Loucy (cell line): Measurements from ENCODE around the gene ZFYVE27.

ENCODE experiments used
- H2AFZ ChIP-seq: fragments of 200-600 bp; sonication (generic); 2 replicates; pipeline ENCODE4 v1.6.0; 2016; ENCODE audit warnings: antibody characterized with exemption, mild to moderate bottlenecking, low read length, moderate library complexity
- H3F3A ChIP-seq: fragments of 200-600 bp; 2 replicates; pipeline ENCODE4 v1.6.0; 2016; ENCODE audit warnings: antibody characterized with exemption, low read depth, mild to moderate bottlenecking
- H3K27me3 ChIP-seq: fragments of 200-600 bp; sonication (generic); 2 replicates; pipeline ENCODE4 v1.6.1; 2014; ENCODE audit warnings: low read length, mild to moderate bottlenecking; ENCODE audit not compliant: insufficient read depth, poor library complexity, severe bottlenecking
- H3K36me3 ChIP-seq: fragments of 200-600 bp; sonication (generic); 2 replicates; pipeline ENCODE4 v1.6.1; 2016; ENCODE audit warnings: low read length; ENCODE audit not compliant: insufficient read depth
- H3K4me1 ChIP-seq: fragments of 200-600 bp; sonication (generic); 2 replicates; pipeline ENCODE4 v1.5.1; 2014; ENCODE audit warnings: low read length, mild to moderate bottlenecking; ENCODE audit not compliant: insufficient read depth, poor library complexity, severe bottlenecking
- H3K4me2 ChIP-seq: fragments of 200-600 bp; sonication (generic); 2 replicates; pipeline ENCODE4 v1.6.0; 2014; ENCODE audit warnings: antibody characterized with exemption, low read length, low read depth, mild to moderate bottlenecking; ENCODE audit not compliant: poor library complexity, severe bottlenecking
- H3K4me3 ChIP-seq: fragments of 200-600 bp; sonication (generic); 2 replicates; pipeline ENCODE4 v1.5.1; 2014; ENCODE audit warnings: low read length, mild to moderate bottlenecking, mixed read lengths; ENCODE audit not compliant: poor library complexity, severe bottlenecking
- H3K79me2 ChIP-seq: fragments of 200-600 bp; sonication (generic); 2 replicates; pipeline ENCODE4 v1.6.1; 2014; ENCODE audit warnings: low read length; ENCODE audit not compliant: insufficient read depth
- H3K9ac ChIP-seq: fragments of 200-600 bp; sonication (generic); 2 replicates; pipeline ENCODE4 v1.6.0; 2014; ENCODE audit warnings: mild to moderate bottlenecking, low read depth, low read length, moderate library complexity; ENCODE audit not compliant: poor library complexity, severe bottlenecking
- H3K9me2 ChIP-seq: fragments of 200-600 bp; sonication (generic); replicated peaks from 2 replicates; pipeline ENCODE4 v1.6.1; 2016; ENCODE audit warnings: low read depth, low read length, mixed read lengths
- H3K9me3 ChIP-seq: fragments of 200-600 bp; sonication (generic); 2 replicates; pipeline ENCODE4 v1.6.1; 2014; ENCODE audit warnings: mild to moderate bottlenecking, antibody characterized with exemption, low read length, low read depth; ENCODE audit not compliant: insufficient read depth
- H4K20me1 ChIP-seq: fragments of 200-600 bp; sonication (generic); 2 replicates; pipeline ENCODE4 v1.6.0; 2014; ENCODE audit warnings: antibody characterized with exemption, low read length, mild to moderate bottlenecking; ENCODE audit not compliant: insufficient read depth, poor library complexity, severe bottlenecking
- CTCF ChIP-seq: fragments of 200-600 bp; sonication (generic); conservative IDR thresholded peaks from 2 replicates; pipeline ENCODE4 v1.5.1; 2014; ENCODE audit warnings: mild to moderate bottlenecking, antibody characterized with exemption, low read length
- EZH2phosphoT487 ChIP-seq: fragments of 200-600 bp; IDR thresholded peaks from 2 replicates; pipeline ENCODE4 v1.6.1; 2018; ENCODE audit warnings: antibody characterized with exemption, mild to moderate bottlenecking, moderate library complexity, borderline replicate concordance

ZFYVE27 gene

DNA sequence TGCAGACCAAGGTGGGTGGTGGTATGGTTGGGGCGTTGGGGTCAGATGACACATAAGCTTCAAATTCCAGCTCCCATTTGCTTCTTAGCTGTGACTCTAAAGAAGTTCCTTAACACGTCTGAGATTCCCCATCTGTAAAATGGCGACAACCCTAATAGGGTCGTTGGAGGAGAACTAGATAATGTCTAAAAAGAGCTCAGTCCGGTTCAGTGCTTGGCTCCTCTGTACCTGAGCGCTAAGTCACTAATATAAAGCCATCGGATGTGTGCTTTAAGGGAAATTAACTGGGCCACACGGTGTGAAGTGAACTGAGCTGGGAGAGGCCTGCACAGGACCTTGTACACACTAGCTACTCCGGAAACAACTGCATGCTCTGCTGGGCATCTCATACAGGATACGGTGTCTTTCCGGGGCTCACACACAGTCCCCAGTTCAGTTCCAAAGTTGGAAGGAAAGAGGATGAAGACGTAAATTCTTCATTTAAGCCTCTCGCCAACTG is 476 bp upstream of the ZFYVE27 start:
- Histone ChIP-seq H3F3A (no peaks in the 10 kb centered on the region), H3K9ac (peak overlapping the region; percentile 92), H3K4me2 (peak overlapping the region; percentile 100), H3K27me3 (no peaks in the 10 kb centered on the region), H3K9me3 (no peaks in the 10 kb centered on the region), H2AFZ (peak overlapping the region; percentile 98), H3K36me3 (no peaks in the 10 kb centered on the region), H3K4me3 (peak overlapping the region; percentile 98), H4K20me1 (peaks cover 29% of the 10 kb centered on the region), H3K79me2 (peaks cover 40% of the 10 kb centered on the region), H3K9me2 (no peaks in the 10 kb centered on the region), H3K4me1 (peaks cover 33% of the 10 kb centered on the region)
- TF ChIP-seq CTCF (no peak), EZH2phosphoT487 (no peak)

DNA sequence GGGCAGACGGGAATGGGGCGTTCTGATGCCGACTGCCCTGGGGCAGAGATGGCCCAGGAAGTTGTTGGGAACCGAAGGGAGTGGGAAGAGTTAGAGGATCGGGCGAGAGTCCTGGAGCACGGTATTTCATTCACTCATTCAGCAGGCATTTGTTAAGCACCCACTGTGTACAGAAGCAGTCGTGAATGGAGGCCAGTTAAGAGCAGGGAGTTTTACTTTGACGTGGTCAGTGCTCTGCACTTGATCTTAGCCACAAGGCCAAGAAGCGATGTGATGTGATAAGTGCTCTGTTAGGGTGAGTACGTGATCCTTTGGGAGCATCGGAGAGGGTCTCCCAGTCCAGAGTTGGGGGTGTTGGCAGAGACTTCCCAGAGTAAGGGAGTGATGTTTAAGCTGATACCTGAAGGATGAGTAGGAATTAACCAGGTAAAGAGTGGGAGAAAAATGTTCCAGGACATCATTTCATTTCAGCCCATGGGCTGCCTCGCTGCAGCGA is 890 bp downstream of the ZFYVE27 start:
- Histone ChIP-seq H3K4me3 (peak overlapping the region; percentile 98), H3K9ac (peak overlapping the region; percentile 92), H3K9me3 (no peaks in the 10 kb centered on the region), H3K36me3 (no peaks in the 10 kb centered on the region), H3K9me2 (no peaks in the 10 kb centered on the region), H4K20me1 (peaks cover 29% of the 10 kb centered on the region), H3K79me2 (peaks cover 45% of the 10 kb centered on the region), H3F3A (no peaks in the 10 kb centered on the region), H2AFZ (peak overlapping the region; percentile 98; the same call in 1 of the 2 replicates), H3K4me1 (peaks cover 35% of the 10 kb centered on the region), H3K4me2 (peak overlapping the region; percentile 100), H3K27me3 (no peaks in the 10 kb centered on the region)
- TF ChIP-seq EZH2phosphoT487 (no peak), CTCF (no peak)

DNA sequence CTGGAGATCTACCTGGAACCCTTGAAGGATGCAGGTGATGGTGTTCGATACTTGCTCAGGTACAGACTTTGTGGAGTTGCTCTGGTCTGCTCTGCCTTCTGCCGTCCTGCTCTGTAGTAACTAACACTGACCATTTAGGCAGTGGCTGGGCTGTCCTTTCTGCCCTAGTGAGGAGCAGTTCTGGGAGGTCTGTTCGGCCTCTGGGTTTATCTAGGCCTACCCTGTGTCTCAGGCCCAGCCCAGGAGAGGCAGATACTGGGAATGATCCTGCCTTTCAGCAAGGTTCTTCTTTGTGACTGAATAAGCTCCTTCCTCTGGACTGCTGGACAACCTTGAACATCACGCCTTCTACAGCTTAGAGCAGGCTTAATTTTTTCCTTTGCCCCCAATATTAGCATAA is 1.7 kb downstream of the ZFYVE27 start:
- Histone ChIP-seq H3K4me1 (peaks cover 43% of the 10 kb centered on the region), H3K79me2 (peaks cover 53% of the 10 kb centered on the region), H3K4me2 (peak overlapping the region; percentile 100), H3K9me3 (no peaks in the 10 kb centered on the region), H3K9ac (peak overlapping the region; percentile 92), H3F3A (no peaks in the 10 kb centered on the region), H3K4me3 (peak overlapping the region; percentile 98), H3K36me3 (no peaks in the 10 kb centered on the region), H2AFZ (no peak overlapping the region), H4K20me1 (peaks cover 29% of the 10 kb centered on the region), H3K27me3 (no peaks in the 10 kb centered on the region), H3K9me2 (no peaks in the 10 kb centered on the region)
- no peak for TF ChIP-seq EZH2phosphoT487

DNA sequence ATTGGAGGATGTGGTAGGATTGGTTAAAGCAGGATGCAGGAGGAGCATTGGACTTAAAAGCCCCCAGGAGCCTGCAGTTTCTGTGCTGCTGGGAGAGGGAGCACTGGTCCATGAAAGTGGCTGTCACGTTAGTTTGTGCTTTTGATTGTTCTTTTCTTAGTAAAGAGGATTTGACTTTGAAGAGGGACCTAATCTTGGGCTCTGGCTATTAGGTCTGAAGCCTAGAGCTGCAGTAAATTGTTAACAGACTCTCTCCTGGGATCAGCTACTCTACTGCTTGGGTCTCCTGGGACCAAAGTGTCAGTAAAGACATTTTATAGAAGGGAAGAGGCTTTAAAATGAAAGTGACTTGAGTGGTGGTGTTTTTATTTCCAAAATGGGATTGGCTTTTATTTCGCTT is 3.7 kb downstream of the ZFYVE27 start:
- peaks cover 44% of the 10 kb centered on the region for H3K4me1 ChIP-seq
- H2AFZ ChIP-seq: no peak overlapping the region
- peak overlapping the region; percentile 49 for H3K4me3 ChIP-seq
- H3K79me2 ChIP-seq: peaks cover 63% of the 10 kb centered on the region
- no peaks in the 10 kb centered on the region for H3K9me2 ChIP-seq
- peak overlapping the region; percentile 100 for H3K4me2 ChIP-seq
- H3K27me3 ChIP-seq: no peaks in the 10 kb centered on the region
- H3K9ac ChIP-seq: peak overlapping the region; percentile 50
- H3F3A ChIP-seq: no peaks in the 10 kb centered on the region
- H4K20me1 ChIP-seq: peaks cover 33% of the 10 kb centered on the region
- no peaks in the 10 kb centered on the region for H3K9me3 ChIP-seq
- TF ChIP-seq EZH2phosphoT487 (no peak), CTCF (no peak)
- peaks cover 12% of the 10 kb centered on the region; the same call in 1 of the 2 replicates for H3K36me3 ChIP-seq
